Neural cell (in vitro differentiated cells): ENCODE results near the gene SET. TPM values are rescaled to one million over a fixed set of nuclear protein-coding genes. Genes with fewer than 3 reads are reported as not detected.

Experiments
- H2AFZ ChIP-seq: fragments of 200-600, 300-800 bp; sonication (generic), shearing (Covaris generic); 2 replicates; pipeline ENCODE4 v1.6.0; 2014; ENCODE audit warnings: low read depth, mild to moderate bottlenecking, antibody characterized with exemption, low read length, moderate library complexity
- H3F3A ChIP-seq: fragments of 200-600 bp; shearing (Covaris generic); 2 replicates; pipeline ENCODE4 v1.6.1; 2016; ENCODE audit warnings: mild to moderate bottlenecking, moderate library complexity, mixed read lengths, antibody characterized with exemption, low read length; ENCODE audit not compliant: insufficient read depth, poor library complexity, severe bottlenecking
- H3K27ac ChIP-seq: fragments of 200-600, 300-800 bp; sonication (generic), shearing (Covaris generic); 2 replicates; pipeline ENCODE4 v1.5.1; 2014; ENCODE audit warnings: mild to moderate bottlenecking, low read length, moderate library complexity
- H3K27me3 ChIP-seq: fragments of 300-800, 200-600 bp; sonication (generic), shearing (Covaris generic); 2 replicates; pipeline ENCODE4 v1.6.0; 2014; ENCODE audit warnings: mild to moderate bottlenecking, low read depth, low read length, moderate library complexity; ENCODE audit not compliant: insufficient read depth
- H3K36me3 ChIP-seq: fragments of 300-800, 200-600 bp; sonication (generic), shearing (Covaris generic); 2 replicates; pipeline ENCODE4 v1.5.1; 2014; ENCODE audit warnings: mild to moderate bottlenecking, antibody characterized with exemption, low read length, moderate library complexity; ENCODE audit not compliant: insufficient read depth
- H3K4me2 ChIP-seq: fragments of 300-800, 200-600 bp; sonication (generic), shearing (Covaris generic); 2 replicates; pipeline ENCODE4 v1.6.0; 2014; ENCODE audit warnings: mild to moderate bottlenecking, low read length
- H3K4me3 ChIP-seq: fragments of 300-800, 200-600 bp; sonication (generic), shearing (Covaris generic); 2 replicates; pipeline ENCODE4 v1.5.1; 2014; ENCODE audit warnings: mild to moderate bottlenecking, low read length, moderate library complexity
- H3K79me2 ChIP-seq: fragments of 200-600 bp; shearing (Covaris generic); replicated peaks from 2 replicates; pipeline ENCODE4 v1.6.0; 2014; ENCODE audit warnings: mild to moderate bottlenecking, low read length, moderate library complexity; ENCODE audit not compliant: insufficient read depth
- H3K9ac ChIP-seq: fragments of 300-800, 200-600 bp; sonication (generic), shearing (Covaris generic); 2 replicates; pipeline ENCODE4 v1.6.1; 2016; ENCODE audit warnings: mild to moderate bottlenecking, low read length, mixed read lengths
- H3K9me2 ChIP-seq: fragments of 200-600 bp; shearing (Covaris generic); 2 replicates; pipeline ENCODE4 v1.6.1; 2016; ENCODE audit warnings: mild to moderate bottlenecking, low read length, mixed read lengths; ENCODE audit not compliant: insufficient read depth
- H3K9me3 ChIP-seq: fragments of 200-600, 300-800 bp; sonication (generic), shearing (Covaris generic); 2 replicates; pipeline ENCODE4 v1.6.1; 2016; ENCODE audit warnings: mild to moderate bottlenecking, mixed run types, low read length, moderate library complexity, mixed read lengths
- H4K20me1 ChIP-seq: fragments of 200-600 bp; shearing (Covaris generic); 2 replicates; pipeline ENCODE4 v1.6.1; 2016; ENCODE audit warnings: mild to moderate bottlenecking, mixed run types; ENCODE audit not compliant: insufficient read depth
- EP300 ChIP-seq: fragments of 450-650 bp; conservative IDR thresholded peaks from 2 replicates; pipeline ENCODE4 v1.6.1; 2014; ENCODE audit warnings: antibody characterized with exemption, mild to moderate bottlenecking, moderate library complexity; ENCODE audit not compliant: poor library complexity, severe bottlenecking
- EZH2 ChIP-seq: fragments of 200-600, 300-800 bp; shearing (Covaris generic), sonication (generic); IDR thresholded peaks from 2 replicates; pipeline ENCODE4 v1.6.1; 2014; ENCODE audit warnings: antibody characterized with exemption, low read length, borderline replicate concordance, mild to moderate bottlenecking; ENCODE audit not compliant: insufficient read depth, poor library complexity, severe bottlenecking
- MXI1 ChIP-seq: fragments of 450-650 bp; conservative IDR thresholded peaks from 2 replicates; pipeline ENCODE4 v1.6.1; 2014; ENCODE audit warnings: antibody characterized with exemption, mild to moderate bottlenecking; ENCODE audit not compliant: poor library complexity, severe bottlenecking
- POLR2AphosphoS5 ChIP-seq: IDR thresholded peaks from 2 replicates; pipeline ENCODE4 v1.6.1; 2012
- RAD21 ChIP-seq: fragments of 450-650 bp; conservative IDR thresholded peaks from 2 replicates; pipeline ENCODE4 v1.6.1; 2014; ENCODE audit warnings: antibody characterized with exemption, mild to moderate bottlenecking, moderate library complexity
- SMC3 ChIP-seq: fragments of 450-650 bp; conservative IDR thresholded peaks from 2 replicates; pipeline ENCODE4 v1.6.1; 2014; ENCODE audit warnings: antibody characterized with exemption, mild to moderate bottlenecking, moderate library complexity; ENCODE audit not compliant: poor library complexity
- TAF1 ChIP-seq: IDR thresholded peaks from 2 replicates; pipeline ENCODE4 v1.6.1; 2012; ENCODE audit warnings: low read depth
- polyA plus RNA-seq: library from polyadenylated mRNA; depleted of rRNA; stranded (reverse); fragments of >200 nt; gene quantifications from 2 replicates; pipeline ENCODE4 v1.2.3, GENCODE V29; 2014
- TF ChIP-seq, protein P1 (sequence below): fragments of 450-650 bp; IDR thresholded peaks from 2 replicates; pipeline ENCODE4 v1.5.1; 2014; ENCODE audit warnings: antibody characterized with exemption, mild to moderate bottlenecking, moderate library complexity; ENCODE audit not compliant: poor library complexity, severe bottlenecking
- TF ChIP-seq, protein P2 (sequence below): IDR thresholded peaks from 2 replicates; pipeline ENCODE4 v1.6.1; 2012; ENCODE audit warnings: borderline replicate concordance

The SET gene
- polyA plus RNA-seq, 1 donor from 2014 or later = 855 TPM

DNA sequence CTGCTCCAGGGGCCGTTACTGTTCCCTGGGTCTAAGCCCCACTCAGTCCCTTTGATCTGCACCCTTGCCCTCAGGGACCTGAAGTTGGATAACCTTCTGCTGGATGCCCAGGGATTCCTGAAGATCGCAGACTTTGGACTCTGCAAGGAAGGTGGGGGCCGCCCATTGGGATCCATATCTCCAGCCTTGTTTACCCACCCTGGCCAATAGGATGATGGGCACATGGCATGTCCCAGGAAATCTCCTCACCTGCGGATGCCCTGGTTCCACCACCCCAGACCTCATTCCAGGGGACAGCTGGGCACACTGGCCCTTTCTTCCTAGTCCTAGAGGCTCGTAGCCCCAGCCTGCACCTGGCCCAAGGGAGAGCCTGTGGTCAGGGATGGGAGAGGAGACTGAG, 29.5 kb downstream of the SET start:
- Histone ChIP-seq H3K27me3 (no peaks in the 10 kb centered on the region), H3K9ac (no peak overlapping the region), H4K20me1 (no peaks in the 10 kb centered on the region), H2AFZ (no peak overlapping the region), H3K36me3 (no peaks in the 10 kb centered on the region), H3K79me2 (no peaks in the 10 kb centered on the region), H3K9me2 (no peaks in the 10 kb centered on the region), H3K9me3 (no peaks in the 10 kb centered on the region), H3K4me2 (no peak overlapping the region), H3K4me3 (no peak overlapping the region), H3F3A (no peaks in the 10 kb centered on the region), H3K27ac (no peak overlapping the region)
- TF ChIP-seq EP300 = no peak
- TF ChIP-seq, protein P1, sequence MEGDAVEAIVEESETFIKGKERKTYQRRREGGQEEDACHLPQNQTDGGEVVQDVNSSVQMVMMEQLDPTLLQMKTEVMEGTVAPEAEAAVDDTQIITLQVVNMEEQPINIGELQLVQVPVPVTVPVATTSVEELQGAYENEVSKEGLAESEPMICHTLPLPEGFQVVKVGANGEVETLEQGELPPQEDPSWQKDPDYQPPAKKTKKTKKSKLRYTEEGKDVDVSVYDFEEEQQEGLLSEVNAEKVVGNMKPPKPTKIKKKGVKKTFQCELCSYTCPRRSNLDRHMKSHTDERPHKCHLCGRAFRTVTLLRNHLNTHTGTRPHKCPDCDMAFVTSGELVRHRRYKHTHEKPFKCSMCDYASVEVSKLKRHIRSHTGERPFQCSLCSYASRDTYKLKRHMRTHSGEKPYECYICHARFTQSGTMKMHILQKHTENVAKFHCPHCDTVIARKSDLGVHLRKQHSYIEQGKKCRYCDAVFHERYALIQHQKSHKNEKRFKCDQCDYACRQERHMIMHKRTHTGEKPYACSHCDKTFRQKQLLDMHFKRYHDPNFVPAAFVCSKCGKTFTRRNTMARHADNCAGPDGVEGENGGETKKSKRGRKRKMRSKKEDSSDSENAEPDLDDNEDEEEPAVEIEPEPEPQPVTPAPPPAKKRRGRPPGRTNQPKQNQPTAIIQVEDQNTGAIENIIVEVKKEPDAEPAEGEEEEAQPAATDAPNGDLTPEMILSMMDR = no peak
- TF ChIP-seq EZH2 = no peak
- no peak for TF ChIP-seq SMC3
- no peak for TF ChIP-seq TAF1
- no peak for TF ChIP-seq MXI1
- TF ChIP-seq, protein P2, sequence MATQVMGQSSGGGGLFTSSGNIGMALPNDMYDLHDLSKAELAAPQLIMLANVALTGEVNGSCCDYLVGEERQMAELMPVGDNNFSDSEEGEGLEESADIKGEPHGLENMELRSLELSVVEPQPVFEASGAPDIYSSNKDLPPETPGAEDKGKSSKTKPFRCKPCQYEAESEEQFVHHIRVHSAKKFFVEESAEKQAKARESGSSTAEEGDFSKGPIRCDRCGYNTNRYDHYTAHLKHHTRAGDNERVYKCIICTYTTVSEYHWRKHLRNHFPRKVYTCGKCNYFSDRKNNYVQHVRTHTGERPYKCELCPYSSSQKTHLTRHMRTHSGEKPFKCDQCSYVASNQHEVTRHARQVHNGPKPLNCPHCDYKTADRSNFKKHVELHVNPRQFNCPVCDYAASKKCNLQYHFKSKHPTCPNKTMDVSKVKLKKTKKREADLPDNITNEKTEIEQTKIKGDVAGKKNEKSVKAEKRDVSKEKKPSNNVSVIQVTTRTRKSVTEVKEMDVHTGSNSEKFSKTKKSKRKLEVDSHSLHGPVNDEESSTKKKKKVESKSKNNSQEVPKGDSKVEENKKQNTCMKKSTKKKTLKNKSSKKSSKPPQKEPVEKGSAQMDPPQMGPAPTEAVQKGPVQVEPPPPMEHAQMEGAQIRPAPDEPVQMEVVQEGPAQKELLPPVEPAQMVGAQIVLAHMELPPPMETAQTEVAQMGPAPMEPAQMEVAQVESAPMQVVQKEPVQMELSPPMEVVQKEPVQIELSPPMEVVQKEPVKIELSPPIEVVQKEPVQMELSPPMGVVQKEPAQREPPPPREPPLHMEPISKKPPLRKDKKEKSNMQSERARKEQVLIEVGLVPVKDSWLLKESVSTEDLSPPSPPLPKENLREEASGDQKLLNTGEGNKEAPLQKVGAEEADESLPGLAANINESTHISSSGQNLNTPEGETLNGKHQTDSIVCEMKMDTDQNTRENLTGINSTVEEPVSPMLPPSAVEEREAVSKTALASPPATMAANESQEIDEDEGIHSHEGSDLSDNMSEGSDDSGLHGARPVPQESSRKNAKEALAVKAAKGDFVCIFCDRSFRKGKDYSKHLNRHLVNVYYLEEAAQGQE = no peak
- no peak for TF ChIP-seq RAD21
- no peak for TF ChIP-seq POLR2AphosphoS5

DNA sequence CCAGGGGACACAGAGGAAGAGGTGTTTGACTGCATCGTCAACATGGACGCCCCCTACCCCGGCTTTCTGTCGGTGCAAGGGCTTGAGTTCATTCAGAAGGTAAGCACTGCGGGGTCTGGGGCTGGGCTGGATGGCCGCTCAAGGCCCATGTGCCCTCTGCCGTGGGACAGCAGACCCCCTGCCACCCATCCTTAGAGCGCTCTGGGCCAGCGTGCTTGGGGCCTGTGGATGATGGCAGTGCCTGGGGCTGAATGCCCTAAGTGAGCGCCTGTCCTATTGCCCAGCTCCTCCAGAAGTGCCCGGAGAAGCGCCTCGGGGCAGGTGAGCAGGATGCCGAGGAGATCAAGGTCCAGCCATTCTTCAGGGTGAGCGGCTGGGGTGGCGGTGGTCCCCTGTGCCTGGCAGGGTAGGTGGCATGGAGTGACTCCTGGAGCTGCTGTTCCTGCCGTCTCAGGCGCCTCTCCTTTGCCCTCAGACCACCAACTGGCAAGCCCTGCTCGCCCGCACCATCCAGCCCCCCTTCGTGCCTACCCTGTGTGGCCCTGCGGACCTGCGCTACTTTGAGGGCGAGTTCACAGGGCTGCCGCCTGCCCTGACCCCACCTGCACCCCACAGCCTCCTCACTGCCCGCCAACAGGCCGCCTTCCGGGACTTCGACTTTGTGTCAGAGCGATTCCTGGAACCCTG, 31.0 kb downstream of the SET start:
- Histone ChIP-seq H3K9me2 (no peaks in the 10 kb centered on the region), H3K4me3 (no peak overlapping the region), H3F3A (no peaks in the 10 kb centered on the region), H3K9me3 (no peaks in the 10 kb centered on the region), H3K27ac (no peak overlapping the region), H2AFZ (no peak overlapping the region), H3K36me3 (no peaks in the 10 kb centered on the region), H4K20me1 (no peaks in the 10 kb centered on the region), H3K27me3 (no peaks in the 10 kb centered on the region), H3K4me2 (no peak overlapping the region), H3K9ac (no peak overlapping the region), H3K79me2 (no peaks in the 10 kb centered on the region)
- TF ChIP-seq MXI1 (no peak), EP300 (no peak), RAD21 (no peak), POLR2AphosphoS5 (no peak), TAF1 (no peak)
- TF ChIP-seq, protein P2 = no peak
- TF ChIP-seq, protein P1 = no peak
